Measurements from ENCODE around the gene TMEM202. TPM values are rescaled to one million over a fixed set of nuclear protein-coding genes. Genes with fewer than 3 reads are reported as not detected.

The TMEM202 gene
- total and polyA plus RNA-seq, 2 experiments from 2014 or later = not detected

GRCh38 chr15:72365844-72366243 lies 32.3 kb upstream of the TMEM202 start:
- TF ChIP-seq NANOG (IDR thresholded peaks at IDR 0.05; ENCODE audit: borderline replicate concordance) (no peak), EZH2 (IDR thresholded peaks at IDR 0.05; ENCODE audit: low read depth, unreplicated experiment) (no peak), REST (IDR thresholded peaks at IDR 0.05; ENCODE audit: unreplicated experiment) (no peak), POLR2AphosphoS5 (IDR thresholded peaks at IDR 0.05; ENCODE audit: low read depth) (no peak), CTCF (conservative IDR thresholded peaks at IDR 0.05; ENCODE audit: low read depth in 2 of 2) (no peak), EZH2phosphoT487 (IDR thresholded peaks at IDR 0.05; ENCODE audit: unreplicated experiment) (no peak), ZNF462 (CRISPR knock-in tag; IDR thresholded peaks at IDR 0.05) (no peak), ZNF114 (CRISPR knock-in tag; IDR thresholded peaks at IDR 0.05) (no peak), CREB1 (CRISPR knock-in tag; IDR thresholded peaks at IDR 0.05; ENCODE audit: low read depth) (no peak), ETS1 (IDR thresholded peaks at IDR 0.05) (no peak), STAT1 (IDR thresholded peaks at IDR 0.05; ENCODE audit: unreplicated experiment) (no peak), ZNF331 (CRISPR knock-in tag; IDR thresholded peaks at IDR 0.05; ENCODE audit: low read depth) (no peak)
- no peaks in the 10 kb centered on the region for H3K9me2 ChIP-seq (ENCODE audit: insufficient read depth)
- H3K4me2 ChIP-seq = no peak overlapping the region
- H3K36me3 Mint-ChIP-seq (ENCODE audit: low read depth) = no peaks in the 10 kb centered on the region; the same call in 2 of the 3 replicates
- H3K4me1 Mint-ChIP-seq = no peaks in the 10 kb centered on the region
- no peak overlapping the region for H3K27ac ChIP-seq (ENCODE audit: low read depth)
- DNase-seq (ENCODE audit: low spot score) (no peak), ATAC-seq (no peak)
- no peaks in the 10 kb centered on the region; the same call in 2 of the 3 replicates for H3K9me3 Mint-ChIP-seq
- H3K27me3 ChIP-seq (ENCODE audit: insufficient read depth) = no peaks in the 10 kb centered on the region
- H3F3A ChIP-seq (replicated peaks; ENCODE audit: low read depth) = no peaks in the 10 kb centered on the region
- H3K79me2 ChIP-seq (replicated peaks; ENCODE audit: insufficient read depth) = peaks cover 29% of the 10 kb centered on the region; the same call in 1 of the 2 replicates
- H3K36me3 ChIP-seq (ENCODE audit: insufficient read depth) = no peaks in the 10 kb centered on the region
- no peak overlapping the region for H3K4me3 Mint-ChIP-seq
- peaks cover 9% of the 10 kb centered on the region; the same call in 1 of the 2 replicates for H4K20me1 ChIP-seq (replicated peaks; ENCODE audit: insufficient read depth)
- no peaks in the 10 kb centered on the region for H3K27me3 Mint-ChIP-seq (ENCODE audit: insufficient read depth, low read depth, poor library complexity)
- H3K27ac Mint-ChIP-seq = no peak overlapping the region
- H3K4me1 ChIP-seq (ENCODE audit: insufficient read depth) = no peaks in the 10 kb centered on the region
- no peak overlapping the region for H3K4me3 ChIP-seq
- H2AFZ ChIP-seq = no peak overlapping the region
